Endothelial cell of umbilical vein (primary cell): ENCODE data around the gene ARL1. TPM values are rescaled to one million over a fixed set of nuclear protein-coding genes. Genes with fewer than 3 reads are reported as not detected.

Experiments
- BruUV-seq: library from RNA; stranded (reverse); fragments of 400-500 nt; replicated peaks from 2 replicates; lab custom pipeline; 2021; lab: Mats Ljungman, UMichigan
- CTCF ChIA-PET: fragments of 300-600, 350-600 bp; sonication (Branson Sonifier 250); formaldehyde crosslinking; loops from one replicate; lab custom pipeline; 2021; ENCODE audit warnings: antibody characterized with exemption, inconsistent platforms; lab: Charles Lee
- POLR2A ChIA-PET: fragments of 300-600, 350-600 bp; sonication (Branson Sonifier 250); formaldehyde crosslinking; loops from one replicate; lab custom pipeline; 2021; ENCODE audit warnings: antibody characterized with exemption, inconsistent platforms; lab: Charles Lee
- DNase-seq: peaks from one replicate; pipeline ENCODE4 v3.0.0-alpha.2; 2011; ENCODE audit warnings: low read depth, low spot score
- FAIRE-seq: peaks from 2 replicates; lab custom pipeline; 2011; peaks lifted over from hg19 to GRCh38; lab: Jason Lieb, UNC
- H2AFZ ChIP-seq: 2 replicates; pipeline ENCODE4 v1.6.0; 2012; ENCODE audit warnings: low read depth, low read length, control low read depth, inconsistent platforms
- H3K27ac ChIP-seq: 2 replicates; pipeline ENCODE4 v1.5.1; 2011; ENCODE audit warnings: low read depth, mild to moderate bottlenecking, control low read depth, low read length, moderate library complexity; ENCODE audit not compliant: insufficient read depth
- H3K27me3 ChIP-seq, 2 experiments: 2 replicates each; pipeline versions ENCODE4 v1.6.0 to v1.6.1; 2011; ENCODE audit warnings: low read length in 2 of 2, mixed read lengths in 1 of 2; ENCODE audit not compliant: control insufficient read depth in 2 of 2, insufficient read depth in 2 of 2
- H3K36me3 ChIP-seq, 2 experiments: 2 replicates in 1 of 2; 3 replicates in 1 of 2; pipeline ENCODE4 v1.5.1; 2011; ENCODE audit warnings: low read length in 2 of 2, mild to moderate bottlenecking in 1 of 2, moderate library complexity in 1 of 2; ENCODE audit not compliant: control insufficient read depth in 2 of 2, insufficient read depth in 2 of 2; ENCODE audit errors: extremely low read depth in 1 of 2
- H3K4me1 ChIP-seq: 3 replicates; pipeline ENCODE4 v1.5.1; 2011; ENCODE audit warnings: mild to moderate bottlenecking, low read length; ENCODE audit not compliant: control insufficient read depth, insufficient read depth; ENCODE audit errors: extremely low read depth
- H3K4me2 ChIP-seq: 2 replicates; pipeline ENCODE4 v1.6.1; 2011; ENCODE audit warnings: low read length, control low read depth, mixed read lengths; ENCODE audit not compliant: insufficient read depth
- H3K4me3 ChIP-seq, 3 experiments: fragments of 200-600 bp in 1 of 3; sonication (generic), shearing (Covaris generic) in 1 of 3; replicated peaks in 1 of 3; 2 replicates each; pipeline ENCODE4 v1.5.1; 2011 to 2016; ENCODE audit warnings: control low read depth in 3 of 3, low read length in 3 of 3, mild to moderate bottlenecking in 2 of 3, inconsistent platforms in 1 of 3, low read depth in 1 of 3, moderate library complexity in 1 of 3; ENCODE audit not compliant: insufficient read depth in 1 of 3
- H3K79me2 ChIP-seq: 2 replicates; pipeline ENCODE4 v1.6.0; 2012; ENCODE audit warnings: low read length, inconsistent platforms; ENCODE audit not compliant: control insufficient read depth, insufficient read depth
- H3K9ac ChIP-seq: replicated peaks from 2 replicates; pipeline ENCODE3; 2011; ENCODE audit warnings: low read length, control low read depth; ENCODE audit not compliant: insufficient read depth; ENCODE audit errors: extremely low read depth
- H3K9me1 ChIP-seq: replicated peaks from 3 replicates; pipeline ENCODE4 v1.6.0; 2011; ENCODE audit warnings: mild to moderate bottlenecking, low read length; ENCODE audit not compliant: control insufficient read depth, insufficient read depth; ENCODE audit errors: extremely low read depth
- H3K9me3 ChIP-seq: replicated peaks from 2 replicates; pipeline ENCODE4 v1.5.1; 2012; ENCODE audit warnings: low read length, inconsistent platforms; ENCODE audit not compliant: control insufficient read depth, insufficient read depth
- H4K20me1 ChIP-seq: replicated peaks from 2 replicates; pipeline ENCODE3; 2011; ENCODE audit warnings: mild to moderate bottlenecking, low read length; ENCODE audit not compliant: control insufficient read depth, insufficient read depth; ENCODE audit errors: extremely low read depth
- EZH2 ChIP-seq: IDR thresholded peaks from 2 replicates; pipeline ENCODE4 v1.6.1; 2012; ENCODE audit warnings: borderline replicate concordance, low read depth, mild to moderate bottlenecking, moderate library complexity, low read length, inconsistent platforms; ENCODE audit not compliant: severe bottlenecking
- FOS ChIP-seq: IDR thresholded peaks from 2 replicates; pipeline ENCODE4 v1.6.1; 2011; ENCODE audit warnings: mild to moderate bottlenecking, low read length, moderate library complexity, borderline replicate concordance; ENCODE audit not compliant: insufficient read depth
- GATA2 ChIP-seq: IDR thresholded peaks from 2 replicates; pipeline ENCODE4 v1.7.0; 2011; ENCODE audit warnings: low read depth, mild to moderate bottlenecking, moderate library complexity, mixed read lengths, low read length; ENCODE audit not compliant: insufficient read length, insufficient read depth
- JUN ChIP-seq: IDR thresholded peaks from 2 replicates; pipeline ENCODE4 v1.6.1; 2011; ENCODE audit warnings: borderline replicate concordance, low read depth; ENCODE audit not compliant: insufficient read length, insufficient read depth
- MYC ChIP-seq: IDR thresholded peaks from one replicate; pipeline ENCODE4 v1.6.1; 2011; ENCODE audit warnings: mild to moderate bottlenecking, low read depth, low read length
- POLR2A ChIP-seq: IDR thresholded peaks from 2 replicates; pipeline ENCODE4 v1.6.1; 2012; ENCODE audit warnings: low read depth, mild to moderate bottlenecking, control low read depth, low read length
- POLR2AphosphoS5 ChIP-seq: IDR thresholded peaks from 2 replicates; pipeline ENCODE4 v1.6.1; 2012; ENCODE audit warnings: low read depth, mild to moderate bottlenecking, control low read depth, low read length, moderate library complexity; ENCODE audit not compliant: insufficient read depth
- dilution Hi-C: fragments of 300-500 bp; cut with MboI; formaldehyde crosslinking; loops from one replicate; pipeline ENCODE4 v1.15.0; 2019; ENCODE audit warnings: low sequenced_read_pairs; ENCODE audit not compliant: extremely low pct_ligation_motif_present
- intact Hi-C: fragments of 100-400 bp; cut with micrococcal nuclease; formaldehyde crosslinking; loops from one replicate; pipeline ENCODE4 v1.10.0; 2022
- polyA plus RNA-seq, 4 experiments: library from polyadenylated mRNA; depleted of rRNA in 3 of 4; stranded (reverse) in 3 of 4; unstranded in 1 of 4; fragments of >200 nt; gene quantifications; 2 replicates each; pipeline versions ENCODE4 v1.2.1 to v1.2.3, GENCODE V29; 2011 to 2012; ENCODE audit warnings: missing spikeins in 1 of 4
- total RNA-seq: library from RNA; stranded (reverse); gene quantifications from 2 replicates; pipeline ENCODE4 v1.2.3, GENCODE V29; 2021
- TF ChIP-seq, protein P1 (sequence below): IDR thresholded peaks from 2 replicates; pipeline ENCODE4 v1.6.1; 2011; ENCODE audit not compliant: insufficient read depth, insufficient read length
- TF ChIP-seq, protein P2 (sequence below), 2 donors: IDR thresholded peaks; 1 replicate in 1 of 2; 2 replicates in 1 of 2; pipeline ENCODE4 v1.5.1; 2011; ENCODE audit warnings: low read length in 2 of 2, mild to moderate bottlenecking in 2 of 2, moderate library complexity in 2 of 2, control low read depth in 1 of 2, inconsistent platforms in 1 of 2, low read depth in 1 of 2; ENCODE audit not compliant: insufficient read depth in 1 of 2; ENCODE audit errors: extremely low read depth in 1 of 2

The ARL1 gene
- total and polyA plus RNA-seq, 2 donors (not counting 3 experiments of a cell fraction or from before 2014, with no cell fraction given) = 30.4 to 76.5 TPM

DNA sequence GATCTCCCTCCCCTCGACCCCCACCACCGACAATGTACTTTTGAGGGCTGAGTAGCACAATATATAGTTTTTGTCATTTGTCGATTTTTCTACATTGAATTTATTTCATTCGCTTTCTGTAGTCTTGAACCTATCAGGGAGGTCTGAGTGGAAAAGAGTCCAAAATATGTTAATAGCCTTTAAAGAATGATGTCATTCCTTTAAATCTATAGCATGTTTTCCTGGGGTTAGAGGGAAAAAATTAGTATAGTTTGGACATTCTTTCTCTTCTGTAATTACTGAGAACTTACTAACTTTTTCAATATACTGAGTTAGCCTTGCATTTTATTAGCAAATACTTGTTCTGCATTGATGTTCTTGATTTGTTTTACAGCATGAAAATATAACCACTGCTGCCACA lies 55.9 kb downstream of the ARL1 start:
- Histone ChIP-seq H2AFZ (no peak overlapping the region), H3K27ac (no peak overlapping the region), H3K4me2 (no peak overlapping the region), H3K79me2 (no peaks in the 10 kb centered on the region), H3K27me3 (no peaks in the 10 kb centered on the region), H3K9me3 (no peaks in the 10 kb centered on the region), H3K9ac (no peak overlapping the region), H3K4me3 (no peak overlapping the region), H3K9me1 (no peaks in the 10 kb centered on the region), H3K36me3 (peaks cover 0 to 5% of the 10 kb centered on the region in 2 experiments), H3K4me1 (no peaks in the 10 kb centered on the region), H4K20me1 (no peaks in the 10 kb centered on the region)
- TF ChIP-seq, protein P1, sequence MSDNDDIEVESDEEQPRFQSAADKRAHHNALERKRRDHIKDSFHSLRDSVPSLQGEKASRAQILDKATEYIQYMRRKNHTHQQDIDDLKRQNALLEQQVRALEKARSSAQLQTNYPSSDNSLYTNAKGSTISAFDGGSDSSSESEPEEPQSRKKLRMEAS = no peak
- TF ChIP-seq GATA2 = no peak
- TF ChIP-seq, protein P2, sequence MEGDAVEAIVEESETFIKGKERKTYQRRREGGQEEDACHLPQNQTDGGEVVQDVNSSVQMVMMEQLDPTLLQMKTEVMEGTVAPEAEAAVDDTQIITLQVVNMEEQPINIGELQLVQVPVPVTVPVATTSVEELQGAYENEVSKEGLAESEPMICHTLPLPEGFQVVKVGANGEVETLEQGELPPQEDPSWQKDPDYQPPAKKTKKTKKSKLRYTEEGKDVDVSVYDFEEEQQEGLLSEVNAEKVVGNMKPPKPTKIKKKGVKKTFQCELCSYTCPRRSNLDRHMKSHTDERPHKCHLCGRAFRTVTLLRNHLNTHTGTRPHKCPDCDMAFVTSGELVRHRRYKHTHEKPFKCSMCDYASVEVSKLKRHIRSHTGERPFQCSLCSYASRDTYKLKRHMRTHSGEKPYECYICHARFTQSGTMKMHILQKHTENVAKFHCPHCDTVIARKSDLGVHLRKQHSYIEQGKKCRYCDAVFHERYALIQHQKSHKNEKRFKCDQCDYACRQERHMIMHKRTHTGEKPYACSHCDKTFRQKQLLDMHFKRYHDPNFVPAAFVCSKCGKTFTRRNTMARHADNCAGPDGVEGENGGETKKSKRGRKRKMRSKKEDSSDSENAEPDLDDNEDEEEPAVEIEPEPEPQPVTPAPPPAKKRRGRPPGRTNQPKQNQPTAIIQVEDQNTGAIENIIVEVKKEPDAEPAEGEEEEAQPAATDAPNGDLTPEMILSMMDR (IDR thresholded peaks at IDR 0.05; ENCODE audit: extremely low read depth in 1 of 2, insufficient read depth in 1 of 2, low read depth in 1 of 2, low read length in 2 of 2) = no peak
- no peak for TF ChIP-seq POLR2AphosphoS5
- no peak for TF ChIP-seq MYC
- TF ChIP-seq FOS = no peak
- TF ChIP-seq POLR2A = no peak
- no peak for TF ChIP-seq EZH2
- TF ChIP-seq JUN = no peak
- DNase-seq = no peak
- POLR2A ChIA-PET = no interaction called here
- CTCF ChIA-PET = no interaction called here
- intact Hi-C loops = no loop called here
- no peak for FAIRE-seq
- dilution Hi-C loops = no loop called here
- no TSS peak for BruUV-seq
